Osteoblast (primary cell): Measurements from ENCODE around the gene NR2F1-AS1. TPM values are rescaled to one million over a fixed set of nuclear protein-coding genes. Genes with fewer than 3 reads are reported as not detected.
A peak's percentile ranks its signal among the peaks of the same experiment; 100 is the strongest.

ENCODE experiments used
- DNase-seq: peaks from one replicate; pipeline ENCODE4 v3.0.0; 2011; ENCODE audit warnings: low spot score, mixed read lengths; ENCODE audit not compliant: insufficient read length; ENCODE audit errors: missing footprints
- H2AFZ ChIP-seq: 2 replicates; pipeline ENCODE4 v1.6.0; 2011; ENCODE audit warnings: mild to moderate bottlenecking, low read length
- H3K27ac ChIP-seq: 2 replicates; pipeline ENCODE4 v1.5.1; 2011; ENCODE audit warnings: mild to moderate bottlenecking, low read depth, low read length, moderate library complexity
- H3K27me3 ChIP-seq: 2 replicates; pipeline ENCODE4 v1.6.0; 2012; ENCODE audit warnings: mild to moderate bottlenecking, control low read depth, inconsistent platforms, low read length, moderate library complexity; ENCODE audit not compliant: insufficient read depth
- H3K36me3 ChIP-seq: 2 replicates; pipeline ENCODE4 v1.5.1; 2011; ENCODE audit warnings: mild to moderate bottlenecking, low read length, control low read depth, moderate library complexity; ENCODE audit not compliant: insufficient read depth
- H3K4me1 ChIP-seq: 2 replicates; pipeline ENCODE4 v1.5.1; 2011; ENCODE audit warnings: mild to moderate bottlenecking, low read length, control low read depth, moderate library complexity; ENCODE audit not compliant: insufficient read depth
- H3K4me2 ChIP-seq: 2 replicates; pipeline ENCODE4 v1.6.0; 2011; ENCODE audit warnings: mild to moderate bottlenecking, low read length; ENCODE audit not compliant: insufficient read depth
- H3K4me3 ChIP-seq: fragments of 200-600 bp; sonication (generic); 3 replicates; pipeline ENCODE4 v1.5.1; 2012; ENCODE audit warnings: mild to moderate bottlenecking, low read length, inconsistent platforms; ENCODE audit not compliant: insufficient read depth
- H3K79me2 ChIP-seq: 2 replicates; pipeline ENCODE4 v1.6.0; 2012; ENCODE audit warnings: mild to moderate bottlenecking, low read length, control low read depth, inconsistent platforms; ENCODE audit not compliant: insufficient read depth
- H3K9me3 ChIP-seq: 2 replicates; pipeline ENCODE4 v1.5.1; 2011; ENCODE audit warnings: low read depth, low read length, control low read depth
- H4K20me1 ChIP-seq: 2 replicates; pipeline ENCODE4 v1.6.0; 2012; ENCODE audit warnings: mild to moderate bottlenecking, low read length, control low read depth; ENCODE audit not compliant: insufficient read depth
- total RNA-seq: library from RNA; depleted of rRNA; stranded (reverse); fragments of >200 nt; gene quantifications from 2 replicates; pipeline ENCODE4 v1.2.3, GENCODE V29; 2012
- TF ChIP-seq, protein P1 (sequence below): IDR thresholded peaks from 2 replicates; pipeline ENCODE4 v1.5.1; 2011; ENCODE audit warnings: mild to moderate bottlenecking, low read depth, low read length, moderate library complexity; ENCODE audit errors: extremely low read depth

Gene NR2F1-AS1
- total RNA-seq, 1 donor: 15.9 TPM

DNA sequence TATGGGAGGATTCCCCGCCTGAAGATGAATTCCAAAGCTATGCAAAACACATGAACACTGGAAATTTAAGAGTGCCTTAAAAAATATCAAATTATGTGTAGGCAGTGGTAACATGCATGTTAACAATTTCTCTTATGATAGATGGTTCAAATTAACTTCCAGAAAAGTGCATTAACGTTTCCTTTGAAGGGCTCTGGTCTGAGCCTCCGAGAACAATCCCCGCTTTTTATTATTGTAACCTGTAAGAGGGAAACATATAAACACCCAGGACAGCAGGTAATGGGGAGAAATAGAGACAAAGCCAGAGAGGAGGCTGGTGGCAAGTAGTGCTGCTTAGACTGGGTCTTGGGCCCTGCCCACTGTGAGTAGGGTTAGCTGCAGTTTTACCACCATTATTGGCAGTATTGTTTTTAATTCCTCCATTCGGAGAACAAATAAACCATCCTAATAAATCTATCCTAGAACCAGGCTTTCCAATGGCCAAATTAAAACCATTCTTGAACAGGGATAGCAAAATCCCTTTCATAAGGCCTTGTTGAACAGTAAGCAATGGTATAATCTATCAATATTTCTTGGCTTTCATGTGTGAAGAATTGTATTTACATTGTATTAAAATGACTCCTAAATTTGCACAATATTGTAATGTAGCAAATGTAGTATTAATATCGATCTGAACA, 8.3 kb upstream of the NR2F1-AS1 start:
- Histone ChIP-seq H3K4me2 (no peak overlapping the region), H3K4me1 (peaks cover 11% of the 10 kb centered on the region), H3K27ac (no peak overlapping the region), H3K36me3 (peaks cover 18% of the 10 kb centered on the region), H3K27me3 (no peaks in the 10 kb centered on the region), H2AFZ (no peak overlapping the region), H4K20me1 (peaks cover 18% of the 10 kb centered on the region), H3K79me2 (peaks cover 71% of the 10 kb centered on the region), H3K9me3 (no peaks in the 10 kb centered on the region), H3K4me3 (no peak overlapping the region)
- TF ChIP-seq, protein P1, sequence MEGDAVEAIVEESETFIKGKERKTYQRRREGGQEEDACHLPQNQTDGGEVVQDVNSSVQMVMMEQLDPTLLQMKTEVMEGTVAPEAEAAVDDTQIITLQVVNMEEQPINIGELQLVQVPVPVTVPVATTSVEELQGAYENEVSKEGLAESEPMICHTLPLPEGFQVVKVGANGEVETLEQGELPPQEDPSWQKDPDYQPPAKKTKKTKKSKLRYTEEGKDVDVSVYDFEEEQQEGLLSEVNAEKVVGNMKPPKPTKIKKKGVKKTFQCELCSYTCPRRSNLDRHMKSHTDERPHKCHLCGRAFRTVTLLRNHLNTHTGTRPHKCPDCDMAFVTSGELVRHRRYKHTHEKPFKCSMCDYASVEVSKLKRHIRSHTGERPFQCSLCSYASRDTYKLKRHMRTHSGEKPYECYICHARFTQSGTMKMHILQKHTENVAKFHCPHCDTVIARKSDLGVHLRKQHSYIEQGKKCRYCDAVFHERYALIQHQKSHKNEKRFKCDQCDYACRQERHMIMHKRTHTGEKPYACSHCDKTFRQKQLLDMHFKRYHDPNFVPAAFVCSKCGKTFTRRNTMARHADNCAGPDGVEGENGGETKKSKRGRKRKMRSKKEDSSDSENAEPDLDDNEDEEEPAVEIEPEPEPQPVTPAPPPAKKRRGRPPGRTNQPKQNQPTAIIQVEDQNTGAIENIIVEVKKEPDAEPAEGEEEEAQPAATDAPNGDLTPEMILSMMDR: no peak
- DNase-seq: no peak

DNA sequence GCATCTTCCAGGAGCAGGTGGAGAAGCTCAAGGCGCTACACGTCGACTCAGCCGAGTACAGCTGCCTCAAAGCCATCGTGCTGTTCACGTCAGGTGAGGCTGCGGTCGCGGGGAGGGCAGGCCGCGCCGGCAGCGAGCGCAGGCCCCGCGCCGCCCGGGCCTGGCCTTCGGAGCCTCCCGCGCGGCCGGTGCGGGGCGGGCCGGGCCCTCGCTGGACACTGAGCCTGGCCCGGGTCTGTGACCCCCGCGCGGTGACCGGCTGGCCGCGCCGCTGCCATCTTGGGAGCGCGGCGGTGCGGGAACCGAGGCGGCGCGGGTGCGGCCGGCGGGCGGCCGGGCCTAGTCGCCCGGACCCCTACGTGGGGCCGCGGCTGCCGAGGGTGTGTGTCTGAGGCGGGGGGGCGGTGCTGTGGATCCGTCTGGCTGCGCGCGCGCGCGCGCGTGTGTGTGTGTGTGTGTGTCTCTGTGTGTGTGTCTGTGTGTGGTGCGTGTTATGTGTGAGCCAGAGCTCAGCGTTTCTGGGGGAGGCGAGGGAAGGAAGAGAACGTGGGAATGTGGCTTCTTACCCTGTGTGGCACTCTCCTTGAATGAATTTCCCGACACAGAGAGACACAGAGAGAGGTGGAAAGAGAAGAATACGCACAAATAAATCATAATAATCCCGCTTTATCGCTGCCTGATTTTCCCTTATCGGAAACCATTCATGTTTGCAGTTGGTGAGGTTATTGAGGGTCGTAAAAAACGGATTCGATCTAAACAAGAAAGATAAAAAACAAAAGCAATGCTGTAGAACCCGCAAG, 7.5 kb upstream of the NR2F1-AS1 start:
- TF ChIP-seq, protein P1: no peak
- no peak for DNase-seq
- Histone ChIP-seq H3K9me3 (no peaks in the 10 kb centered on the region), H3K36me3 (peaks cover 12% of the 10 kb centered on the region), H4K20me1 (peaks cover 18% of the 10 kb centered on the region), H3K27ac (no peak overlapping the region), H3K4me3 (no peak overlapping the region), H3K27me3 (no peaks in the 10 kb centered on the region), H3K4me2 (no peak overlapping the region), H2AFZ (no peak overlapping the region), H3K4me1 (peaks cover 11% of the 10 kb centered on the region), H3K79me2 (peaks cover 75% of the 10 kb centered on the region)

DNA sequence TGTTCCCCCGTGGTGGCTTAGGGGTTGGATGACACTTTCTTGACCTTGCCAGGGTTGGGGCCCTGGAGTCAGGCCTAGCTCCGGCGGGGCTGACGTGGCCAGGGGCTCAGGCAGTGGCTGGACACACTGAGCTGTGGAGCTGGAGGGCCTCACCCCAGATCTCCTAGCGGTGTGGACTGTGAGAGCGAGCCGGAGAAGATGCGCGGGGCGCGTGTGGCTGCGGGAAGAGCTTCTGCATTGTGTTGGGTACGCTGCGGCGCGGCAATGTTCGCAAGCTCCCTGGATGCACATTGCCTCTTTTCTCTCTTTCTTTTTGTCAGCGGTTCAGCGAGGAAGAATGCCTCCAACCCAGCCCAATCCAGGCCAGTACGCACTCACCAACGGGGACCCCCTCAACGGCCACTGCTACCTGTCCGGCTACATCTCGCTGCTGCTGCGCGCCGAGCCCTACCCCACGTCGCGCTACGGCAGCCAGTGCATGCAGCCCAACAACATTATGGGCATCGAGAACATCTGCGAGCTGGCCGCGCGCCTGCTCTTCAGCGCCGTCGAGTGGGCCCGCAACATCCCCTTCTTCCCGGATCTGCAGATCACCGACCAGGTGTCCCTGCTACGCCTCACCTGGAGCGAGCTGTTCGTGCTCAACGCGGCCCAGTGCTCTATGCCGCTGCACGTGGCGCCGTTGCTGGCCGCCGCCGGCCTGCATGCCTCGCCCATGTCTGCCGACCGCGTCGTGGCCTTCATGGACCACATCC, 6.8 kb upstream of the NR2F1-AS1 start:
- H3K27me3 ChIP-seq: no peaks in the 10 kb centered on the region
- no peak overlapping the region for H3K4me3 ChIP-seq
- peaks cover 11% of the 10 kb centered on the region for H3K4me1 ChIP-seq
- H3K79me2 ChIP-seq: peaks cover 79% of the 10 kb centered on the region
- peaks cover 15% of the 10 kb centered on the region for H4K20me1 ChIP-seq
- H2AFZ ChIP-seq: no peak overlapping the region
- peaks cover 12% of the 10 kb centered on the region for H3K36me3 ChIP-seq
- no peaks in the 10 kb centered on the region for H3K9me3 ChIP-seq
- TF ChIP-seq, protein P1: no peak
- DNase-seq: no peak
- H3K27ac ChIP-seq: no peak overlapping the region
- peak overlapping the region; percentile 96 for H3K4me2 ChIP-seq
